AG04449 (cell line): ENCODE data around the gene KSR2.

Experiments used
- CTCF ChIA-PET: fragments of 350-600 bp; formaldehyde crosslinking; extraction: SDS; loops from one replicate; lab custom pipeline; 2021; ENCODE audit warnings: antibody characterized with exemption; lab: Yijun Ruan, JAX
- POLR2A ChIA-PET: fragments of 400-600, 350-600 bp; formaldehyde crosslinking; extraction: SDS; loops from one replicate; lab custom pipeline; 2020; ENCODE audit warnings: antibody characterized with exemption, inconsistent platforms; lab: Yijun Ruan, JAX
- DNase-seq: peaks from one replicate; pipeline ENCODE4 v3.0.0-alpha.2; 2010; ENCODE audit warnings: low read depth, low spot score
- H3K4me3 ChIP-seq: 2 replicates; pipeline ENCODE4 v1.5.1; 2011; ENCODE audit warnings: low read depth, mild to moderate bottlenecking, control low read depth, low read length
- TF ChIP-seq, protein P1 (sequence below): IDR thresholded peaks from one replicate; pipeline ENCODE4 v1.5.1; 2011; ENCODE audit warnings: mild to moderate bottlenecking, moderate library complexity, low read length, control low read depth, inconsistent platforms; ENCODE audit not compliant: insufficient read depth; ENCODE audit errors: missing control alignments

KSR2 gene

GRCh38 chr12:117684471-117684870 is 284.3 kb downstream of the KSR2 start:
- DNase-seq, result no peak
- CTCF ChIA-PET, result interaction anchor here (0.7 to 3.8 kb wide), 5 partner anchors 8 to 316 kb away, joined by 3 to 22 read pairs (median 4); no protein-coding TSS in a partner anchor
- TF ChIP-seq, protein P1, sequence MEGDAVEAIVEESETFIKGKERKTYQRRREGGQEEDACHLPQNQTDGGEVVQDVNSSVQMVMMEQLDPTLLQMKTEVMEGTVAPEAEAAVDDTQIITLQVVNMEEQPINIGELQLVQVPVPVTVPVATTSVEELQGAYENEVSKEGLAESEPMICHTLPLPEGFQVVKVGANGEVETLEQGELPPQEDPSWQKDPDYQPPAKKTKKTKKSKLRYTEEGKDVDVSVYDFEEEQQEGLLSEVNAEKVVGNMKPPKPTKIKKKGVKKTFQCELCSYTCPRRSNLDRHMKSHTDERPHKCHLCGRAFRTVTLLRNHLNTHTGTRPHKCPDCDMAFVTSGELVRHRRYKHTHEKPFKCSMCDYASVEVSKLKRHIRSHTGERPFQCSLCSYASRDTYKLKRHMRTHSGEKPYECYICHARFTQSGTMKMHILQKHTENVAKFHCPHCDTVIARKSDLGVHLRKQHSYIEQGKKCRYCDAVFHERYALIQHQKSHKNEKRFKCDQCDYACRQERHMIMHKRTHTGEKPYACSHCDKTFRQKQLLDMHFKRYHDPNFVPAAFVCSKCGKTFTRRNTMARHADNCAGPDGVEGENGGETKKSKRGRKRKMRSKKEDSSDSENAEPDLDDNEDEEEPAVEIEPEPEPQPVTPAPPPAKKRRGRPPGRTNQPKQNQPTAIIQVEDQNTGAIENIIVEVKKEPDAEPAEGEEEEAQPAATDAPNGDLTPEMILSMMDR, result no peak
- POLR2A ChIA-PET, result interaction anchor here (1.5 kb wide), 2 partner anchors 22 to 149 kb away, joined by 4 read pairs; no protein-coding TSS in a partner anchor
- no peak overlapping the region for H3K4me3 ChIP-seq

DNA sequence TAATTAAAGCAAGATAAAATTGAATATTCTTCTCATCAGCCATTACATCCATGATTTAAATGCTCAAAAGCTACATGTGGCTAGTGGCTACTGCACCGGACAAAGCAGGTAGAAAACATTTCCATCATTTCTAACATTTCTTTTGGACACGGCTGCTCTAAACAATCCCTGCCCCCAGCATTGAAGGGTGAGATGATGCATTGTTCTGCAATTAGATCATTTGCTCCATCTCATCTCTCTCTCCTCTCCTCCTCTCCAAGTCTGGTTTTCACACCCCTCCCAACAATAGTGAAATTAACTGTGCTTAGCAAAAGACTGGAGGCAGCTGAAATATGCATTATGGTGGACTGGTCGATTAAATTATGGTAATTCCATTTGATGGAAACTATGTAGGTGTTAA is 288.5 kb downstream of the KSR2 start:
- TF ChIP-seq, protein P1, result no peak
- CTCF ChIA-PET, result interaction anchor here (1.2 to 3.0 kb wide), 4 partner anchors 9 to 478 kb away, joined by 4 to 18 read pairs (median 6); no protein-coding TSS in a partner anchor
- DNase-seq, result no peak
- POLR2A ChIA-PET, result no interaction called here
- H3K4me3 ChIP-seq, result no peak overlapping the region

DNA sequence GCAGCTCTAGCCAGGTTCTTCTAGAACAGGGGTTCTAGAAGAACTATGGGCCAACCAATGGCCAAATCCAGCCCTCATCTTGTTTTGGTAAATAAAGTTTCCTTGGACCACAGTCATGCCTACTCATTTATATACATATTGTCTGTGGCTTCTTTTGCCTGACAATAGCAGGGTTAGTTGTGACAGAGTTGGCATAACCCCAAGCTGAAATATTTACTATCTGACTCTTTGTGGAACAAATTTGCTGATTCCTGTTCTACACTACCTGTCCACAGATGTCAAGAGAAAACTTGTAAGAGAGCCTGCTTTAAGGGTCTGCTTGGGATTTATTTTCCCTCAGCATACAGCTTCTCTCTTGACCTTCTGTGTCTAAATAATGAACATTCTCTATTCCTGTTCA is 289.0 kb downstream of the KSR2 start:
- CTCF ChIA-PET, result interaction anchor here (1.2 to 3.0 kb wide), 4 partner anchors 8 to 313 kb away, joined by 4 to 18 read pairs (median 6); no protein-coding TSS in a partner anchor
- POLR2A ChIA-PET, result no interaction called here
- H3K4me3 ChIP-seq, result no peak overlapping the region
- TF ChIP-seq, protein P1, result no peak
- DNase-seq, result no peak

- DNase-seq, result no peak
- ChIA-PET POLR2A (no interaction called here), CTCF (interaction anchor here (1.0 to 1.4 kb wide), 3 partner anchors 86 to 175 kb away, joined by 3 to 4 read pairs (median 3); no protein-coding TSS in a partner anchor)
Observed at GRCh38 chr12:117674763-117675162, 294.0 kb downstream of the KSR2 start.

GRCh38 chr12:117674313-117674712 is 294.5 kb downstream of the KSR2 start:
- DNase-seq, result no peak
- ChIA-PET POLR2A (no interaction called here), CTCF (interaction anchor here (0.6 to 3.3 kb wide), 5 partner anchors 11 to 308 kb away, joined by 3 to 19 read pairs (median 3); no protein-coding TSS in a partner anchor)
- H3K4me3 ChIP-seq, result no peak overlapping the region
- TF ChIP-seq, protein P1, result no peak

More at GRCh38 chr12:117674763-117675162, 294.0 kb downstream of the KSR2 start:
- no peak overlapping the region for H3K4me3 ChIP-seq
- TF ChIP-seq, protein P1, result no peak

DNA sequence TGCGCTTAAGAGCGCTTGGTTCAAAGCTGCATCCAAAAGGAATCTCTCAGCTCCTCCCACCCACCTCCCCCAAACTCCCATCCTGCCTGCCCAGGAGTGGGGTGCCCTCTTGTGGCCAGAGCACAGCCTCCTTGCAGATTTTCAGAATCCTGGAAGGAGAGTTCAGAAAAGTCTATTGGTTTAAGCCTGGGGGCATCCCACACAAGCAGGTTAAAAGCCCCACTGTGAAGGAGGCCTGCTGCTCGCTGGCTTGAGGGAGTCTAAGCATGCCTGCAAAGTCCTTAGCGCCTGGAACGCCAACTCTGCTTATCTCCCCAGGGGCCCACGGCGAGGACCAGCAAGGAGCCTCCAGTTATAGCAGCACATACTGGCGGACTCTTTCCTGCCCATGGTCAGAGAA is 297.1 kb downstream of the KSR2 start:
- TF ChIP-seq, protein P1, result peak; percentile 64
- POLR2A ChIA-PET, result no interaction called here
- CTCF ChIA-PET, result interaction anchor here (0.5 to 3.3 kb wide), 16 partner anchors 9 to 431 kb away, joined by 3 to 34 read pairs (median 4); no protein-coding TSS in a partner anchor
- DNase-seq, result no peak
- no peak overlapping the region for H3K4me3 ChIP-seq
